Astrocyte of the cerebellum (primary cell): ENCODE results near the gene ACKR2.
"Not testable (repeated sequence)": the region's sequence is repeated elsewhere in the genome, so short reads cannot be mapped to it uniquely, and the experiment has no call there.

ENCODE experiments used
- DNase-seq: peaks from one replicate; pipeline ENCODE4 v3.0.0-alpha.2; 2011; ENCODE audit warnings: low read depth
- H3K4me3 ChIP-seq: 2 replicates; pipeline ENCODE4 v1.5.1; 2011; ENCODE audit warnings: mild to moderate bottlenecking, low read depth, low read length, moderate library complexity
- CTCF ChIP-seq: IDR thresholded peaks from 2 replicates; pipeline ENCODE4 v1.5.1; 2012; ENCODE audit warnings: low read length, low read depth, moderate library complexity, mild to moderate bottlenecking; ENCODE audit errors: missing control alignments
- in situ Hi-C: cut with HindIII; loops from 2 replicates; pipeline ENCODE4 v1.10.0; 2017; ENCODE audit warnings: low sequenced_read_pairs

ACKR2 gene

GRCh38 chr3:42804831-42805132 lies 4.5 kb upstream of the ACKR2 start:
- TF ChIP-seq CTCF = no peak
- H3K4me3 ChIP-seq = peak overlapping the region; percentile 62
- in situ Hi-C loops = no loop called here
- DNase-seq = no peak

GRCh38 chr3:42805141-42805821 lies 4.0 kb upstream of the ACKR2 start:
- in situ Hi-C loops = no loop called here
- peak overlapping the region; percentile 62 for H3K4me3 ChIP-seq
- TF ChIP-seq CTCF = no peak
- no peak for DNase-seq

GRCh38 chr3:42807929-42808328 lies 1.3 kb upstream of the ACKR2 start:
- DNase-seq = no peak
- no peak overlapping the region for H3K4me3 ChIP-seq
- no peak for TF ChIP-seq CTCF
- in situ Hi-C loops = no loop called here

- DNase-seq, in situ Hi-C loops, H3K4me3 ChIP-seq: not testable (repeated sequence)
These were observed 1.5 kb downstream of the ACKR2 start for GRCh38 chr3:42810706-42811105.

- in situ Hi-C loops, DNase-seq: not testable (repeated sequence)
These were observed 2.1 kb downstream of the ACKR2 start for GRCh38 chr3:42811118-42811883.

GRCh38 chr3:42814246-42814645 lies 5.0 kb downstream of the ACKR2 start:
- in situ Hi-C loops = no loop called here
- DNase-seq = no peak
- H3K4me3 ChIP-seq = no peak overlapping the region
- TF ChIP-seq CTCF = no peak

More at GRCh38 chr3:42811118-42811883, 2.1 kb downstream of the ACKR2 start:
- H3K4me3 ChIP-seq = not testable (repeated sequence)

- no peak for TF ChIP-seq CTCF
- H3K4me3 ChIP-seq = no peak overlapping the region
- DNase-seq = no peak
- in situ Hi-C loops = no loop called here
These were observed 5.8 kb downstream of the ACKR2 start for GRCh38 chr3:42814914-42815507.
